Right renal pelvis (tissue), 4 donors: ENCODE results near the gene MKRN3. TPM values are rescaled to one million over a fixed set of nuclear protein-coding genes. Genes with fewer than 3 reads are reported as not detected.

Experiments
- DNase-seq, 4 donors: peaks; one replicate each; pipeline ENCODE4 v3.0.0-alpha.2; 2013; ENCODE audit warnings: low read depth in 4 of 4, low spot score in 3 of 4, missing footprints in 1 of 4
- polyA plus RNA-seq, 4 donors: library from polyadenylated mRNA; unstranded; fragments of 120-200 nt; gene quantifications; one replicate each; pipeline ENCODE4 v1.2.1, GENCODE V29; 2013; ENCODE audit not compliant: insufficient read length in 4 of 4

The MKRN3 gene
- polyA plus RNA-seq: 1 to 10 TPM in 3 of 4 donors, under 1 TPM in 1; 0.26 to 2.2 (median 1.3) TPM

GRCh38 chr15:23565395-23566070, at the start of gene MKRN3:
Gene MKRN3, plus strand, starts transcription at chr15:23565674. Its CDS starts 109 bp downstream, at chr15:23565783.
- DNase-seq: no peak

- no peak for DNase-seq
Observed at GRCh38 chr15:23516866-23517265, 48.6 kb upstream of the MKRN3 start.

GRCh38 chr15:23518104-23518503, 47.4 kb upstream of the MKRN3 start:
- no peak for DNase-seq

GRCh38 chr15:23524816-23525215, 40.7 kb upstream of the MKRN3 start:
- DNase-seq: no peak

GRCh38 chr15:23529891-23530290, 35.6 kb upstream of the MKRN3 start:
- DNase-seq: no peak

GRCh38 chr15:23532024-23532423, 33.5 kb upstream of the MKRN3 start:
- DNase-seq: no peak

GRCh38 chr15:23536659-23537058, 28.8 kb upstream of the MKRN3 start:
- no peak for DNase-seq

- no peak for DNase-seq
Observed at GRCh38 chr15:23538648-23539047, 26.8 kb upstream of the MKRN3 start.

- no peak for DNase-seq
Observed at GRCh38 chr15:23539892-23540291, 25.6 kb upstream of the MKRN3 start.

- no peak for DNase-seq
Observed at GRCh38 chr15:23546158-23546557, 19.3 kb upstream of the MKRN3 start.

GRCh38 chr15:23548071-23548470, 17.4 kb upstream of the MKRN3 start:
- DNase-seq: no peak

GRCh38 chr15:23561914-23562313, 3.6 kb upstream of the MKRN3 start:
- DNase-seq: no peak

- DNase-seq: no peak
Observed at GRCh38 chr15:23564821-23565394, 566 bp upstream of the MKRN3 start.

GRCh38 chr15:23566071-23566554, 639 bp downstream of the MKRN3 start:
- DNase-seq: no peak

- DNase-seq: no peak
Observed at GRCh38 chr15:23566651-23567050, 1.2 kb downstream of the MKRN3 start.

GRCh38 chr15:23567921-23568320, 2.4 kb downstream of the MKRN3 start:
- DNase-seq: no peak

- DNase-seq: no peak
Observed at GRCh38 chr15:23569151-23569925, 3.9 kb downstream of the MKRN3 start.

- DNase-seq: no peak
Observed at GRCh38 chr15:23570486-23570885, 5.0 kb downstream of the MKRN3 start.

- DNase-seq: no peak
Observed at GRCh38 chr15:23572844-23573243, 7.4 kb downstream of the MKRN3 start.

GRCh38 chr15:23574742-23575141, 9.3 kb downstream of the MKRN3 start:
- no peak for DNase-seq

- DNase-seq: no peak
Observed at GRCh38 chr15:23576061-23576460, 10.6 kb downstream of the MKRN3 start.
